ENCODE results near the gene PRSS12.

PRSS12 gene

DNA sequence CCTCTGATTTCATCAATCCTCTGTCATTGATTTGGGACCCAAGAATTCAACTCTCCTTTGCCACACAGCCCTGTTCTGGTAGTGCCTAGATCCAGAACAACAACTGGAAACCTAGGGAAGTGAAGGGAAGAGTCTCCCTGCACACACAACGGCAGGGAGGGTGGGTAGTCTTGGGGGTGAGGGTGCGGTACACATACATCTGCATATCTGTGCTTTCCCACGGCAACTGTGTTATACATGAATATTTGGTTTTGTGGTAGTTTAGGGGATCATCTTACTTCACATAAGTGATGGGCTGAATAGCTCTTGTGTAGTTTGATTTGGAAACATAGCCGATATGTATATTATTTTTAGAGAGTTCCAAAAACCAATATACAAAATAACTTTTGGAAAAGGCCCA is 3.3 kb upstream of the PRSS12 start:
- DNase-seq (ENCODE audit: low read depth), result no peak

DNA sequence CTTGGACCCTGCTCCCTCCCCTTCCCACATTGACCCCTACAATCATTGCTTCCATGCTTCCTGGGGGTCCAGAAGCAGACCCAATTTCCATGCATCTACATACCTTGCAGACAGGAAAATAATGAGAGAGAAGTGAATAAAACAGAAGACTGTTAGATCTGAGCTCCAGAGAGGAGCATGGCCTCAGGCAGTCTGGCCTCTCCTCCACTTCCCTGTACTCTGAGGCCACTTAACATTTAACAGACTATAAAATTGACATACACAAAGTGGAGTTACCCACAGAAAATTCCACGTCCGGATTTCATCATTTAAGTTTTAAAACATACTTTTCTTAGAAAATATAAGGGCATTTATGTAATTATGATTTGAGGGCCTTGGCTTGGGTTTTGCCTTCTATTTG is 2.1 kb upstream of the PRSS12 start:
- no peak for DNase-seq (ENCODE audit: low read depth)

DNA sequence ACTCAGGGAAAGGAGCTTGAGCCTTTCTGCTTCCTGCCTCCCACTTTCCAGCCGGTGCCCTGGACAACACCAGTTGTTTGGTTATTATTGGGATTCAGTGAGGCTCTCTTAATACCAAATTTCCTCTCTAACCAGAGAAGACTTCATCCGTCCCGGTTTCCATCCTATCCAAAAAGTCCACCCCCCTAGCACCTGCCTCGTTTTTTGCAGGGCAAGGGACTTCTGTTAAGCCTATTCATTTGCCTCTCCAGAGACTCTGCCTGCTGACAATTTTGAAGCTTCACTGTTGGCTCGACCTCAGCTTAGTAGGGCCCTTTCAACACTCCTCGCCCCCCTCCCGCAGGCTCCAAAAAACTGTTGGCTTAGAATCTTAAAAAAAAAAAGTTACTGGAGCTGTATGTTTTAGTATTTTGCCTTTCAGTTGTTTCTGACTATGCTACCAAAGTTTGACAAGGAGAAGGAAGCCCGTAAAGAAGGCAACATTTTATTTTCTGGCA is 779 bp upstream of the PRSS12 start:
- DNase-seq (ENCODE audit: low read depth), result no peak

DNA sequence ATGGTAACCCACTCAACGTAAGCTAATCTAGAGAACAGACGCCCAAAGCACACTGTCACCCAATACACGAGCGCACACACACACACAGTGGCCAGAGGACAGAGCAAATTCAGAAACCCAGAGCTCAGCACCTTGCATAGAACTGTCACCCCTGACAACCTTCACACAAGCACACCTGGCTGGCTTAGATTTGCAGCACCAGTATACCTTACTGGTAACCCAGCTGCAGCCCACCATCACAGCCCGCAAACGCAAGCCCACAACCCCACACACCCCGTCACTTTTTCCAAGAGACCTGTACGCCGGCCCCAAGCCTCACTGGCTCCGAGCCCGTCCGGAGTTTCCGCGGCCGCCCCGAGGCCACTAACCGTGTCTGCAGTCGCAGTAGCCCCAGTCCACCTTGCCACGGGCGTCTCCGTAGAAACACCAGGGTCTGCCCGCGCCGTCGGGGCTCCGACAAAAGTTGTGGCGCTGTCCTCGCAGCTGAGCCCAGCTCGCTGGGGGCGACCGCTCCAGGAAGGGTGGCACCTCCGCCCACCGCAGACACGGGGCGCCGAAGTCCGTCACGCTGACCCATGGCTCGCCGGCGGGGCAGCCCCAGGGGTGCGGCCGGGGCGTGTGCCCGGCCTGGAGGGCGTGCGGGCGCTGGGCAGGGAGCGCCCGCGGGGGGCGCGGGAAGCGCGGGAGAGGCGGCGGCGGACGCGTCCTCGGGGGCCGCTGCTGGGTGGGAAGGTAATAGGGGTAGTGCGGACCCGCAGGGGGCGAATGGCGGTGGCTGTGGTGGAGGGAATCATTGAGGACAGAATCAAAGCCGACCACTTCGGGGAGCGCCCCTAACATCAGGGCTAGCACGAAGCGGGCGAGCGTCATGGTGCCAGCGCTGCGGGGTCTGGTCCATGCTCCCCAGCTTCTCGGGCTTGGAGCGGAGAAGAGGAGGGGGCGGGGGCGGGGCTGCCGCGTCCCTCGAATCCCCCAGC is 664 bp downstream of the PRSS12 start:
- DNase-seq (ENCODE audit: low read depth), result no peak

DNA sequence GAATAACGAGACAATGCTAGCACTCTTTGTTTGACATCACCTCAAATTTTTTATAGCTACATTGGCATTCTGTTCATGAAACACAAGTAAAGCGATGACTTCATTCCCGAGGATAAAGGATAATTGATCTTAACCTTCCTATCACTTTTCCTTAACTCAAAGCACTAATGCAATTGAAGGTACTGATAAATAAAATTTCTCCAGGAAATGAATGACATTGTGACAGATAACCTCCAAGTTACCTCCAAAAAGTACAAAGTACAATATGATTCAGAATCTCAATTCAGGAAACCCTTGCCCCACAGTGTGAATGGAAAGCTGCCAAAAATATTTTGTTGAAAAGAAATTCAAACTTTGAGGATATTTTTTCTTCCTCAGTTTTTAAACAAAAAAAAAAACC is 1.8 kb downstream of the PRSS12 start:
- DNase-seq (ENCODE audit: low read depth), result no peak

DNA sequence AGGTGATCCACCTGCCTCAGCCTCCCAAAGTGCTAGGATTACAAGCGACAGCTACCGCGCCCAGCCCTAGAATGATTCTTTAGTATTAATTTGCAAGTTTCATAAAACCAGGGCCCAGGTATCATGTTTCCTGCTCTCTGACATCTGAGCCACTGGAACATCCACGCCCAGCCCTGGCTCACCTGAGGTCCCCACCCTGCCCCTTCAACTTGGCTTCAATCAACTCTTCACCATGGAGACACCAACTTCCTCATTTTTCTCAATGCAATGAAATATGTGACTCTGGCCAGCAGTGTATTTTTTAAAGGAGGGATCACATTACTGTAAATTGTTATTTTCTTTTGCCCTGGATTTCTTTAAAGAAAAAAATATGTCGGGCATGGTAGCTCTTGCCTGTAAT is 3.9 kb downstream of the PRSS12 start:
- DNase-seq (ENCODE audit: low read depth), result no peak

DNA sequence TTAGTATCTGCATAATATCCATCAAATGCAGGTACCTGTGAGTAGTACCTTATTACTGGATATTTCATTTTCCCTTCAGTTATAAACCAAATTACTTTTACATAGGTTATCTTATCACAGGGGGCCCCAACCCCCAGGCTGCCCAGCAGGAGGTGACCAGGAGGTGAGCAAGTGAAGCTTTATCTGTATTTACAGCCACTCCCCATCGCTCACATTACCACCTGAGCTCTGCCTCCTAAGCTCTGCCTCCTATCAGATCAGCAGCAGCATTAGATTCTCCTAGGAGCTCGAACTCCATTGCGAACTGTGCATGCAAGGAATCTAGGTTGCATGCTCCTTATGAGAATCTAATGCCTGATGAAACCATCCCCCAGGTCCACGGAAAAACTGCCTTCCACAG is 6.3 kb downstream of the PRSS12 start:
- no peak for DNase-seq (ENCODE audit: low read depth)

DNA sequence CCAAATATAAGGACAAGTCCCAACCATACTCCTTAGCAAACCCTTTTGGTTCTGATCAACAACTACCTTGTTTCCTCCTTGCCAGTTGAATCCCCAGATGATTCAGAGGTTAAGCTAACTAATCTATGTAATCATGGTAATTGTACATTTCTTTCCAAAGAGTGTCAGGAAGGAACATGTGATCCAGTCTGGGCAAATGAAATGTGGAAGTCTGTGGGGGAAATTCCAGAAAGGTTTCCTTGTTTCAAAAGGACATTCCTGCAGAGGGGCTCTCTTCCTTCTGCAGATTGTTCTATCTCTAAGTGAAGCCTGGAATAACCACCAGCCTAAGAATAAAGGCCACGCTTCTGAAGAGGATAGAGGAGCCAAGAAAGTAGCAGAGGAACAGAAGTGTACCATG is 7.0 kb downstream of the PRSS12 start:
- no peak for DNase-seq (ENCODE audit: low read depth)

DNA sequence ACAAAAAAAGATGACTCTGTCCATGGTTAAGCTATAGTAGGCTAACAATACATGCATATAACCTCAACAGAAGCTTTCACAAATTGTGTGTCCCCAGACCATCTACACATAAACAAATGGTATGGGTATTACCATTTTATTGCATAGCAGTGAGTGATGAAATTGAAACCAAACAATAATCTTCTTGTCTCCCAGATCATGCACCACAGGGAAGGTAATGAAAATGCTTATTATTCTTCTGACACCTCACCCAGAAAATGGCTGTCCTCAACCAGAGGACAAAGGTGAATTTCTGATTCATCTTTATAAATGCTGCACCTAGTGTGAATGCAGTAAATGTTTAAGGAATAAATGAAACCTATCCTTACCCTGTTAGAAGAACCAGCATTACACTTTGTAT is 8.0 kb downstream of the PRSS12 start:
- DNase-seq (ENCODE audit: low read depth), result no peak

DNA sequence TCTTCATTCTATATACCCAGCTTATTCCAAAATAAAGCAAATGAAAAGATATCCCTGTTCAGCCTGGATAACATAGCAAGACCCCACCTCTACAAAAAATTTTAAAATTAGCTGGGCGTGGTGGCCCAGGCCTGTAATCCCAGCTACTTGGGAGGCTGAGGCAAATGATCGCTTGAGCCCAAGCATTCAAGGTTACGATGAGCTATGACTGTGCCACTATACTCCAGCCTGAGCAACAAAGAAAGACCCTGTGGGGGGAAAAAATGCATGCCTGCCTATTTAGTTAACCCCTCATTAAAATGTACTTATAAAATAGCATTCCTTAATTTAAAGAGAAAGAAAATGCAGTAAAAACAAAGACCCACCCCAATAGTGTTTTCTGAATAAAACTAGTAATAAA is 9.3 kb downstream of the PRSS12 start:
- DNase-seq (ENCODE audit: low read depth), result no peak

DNA sequence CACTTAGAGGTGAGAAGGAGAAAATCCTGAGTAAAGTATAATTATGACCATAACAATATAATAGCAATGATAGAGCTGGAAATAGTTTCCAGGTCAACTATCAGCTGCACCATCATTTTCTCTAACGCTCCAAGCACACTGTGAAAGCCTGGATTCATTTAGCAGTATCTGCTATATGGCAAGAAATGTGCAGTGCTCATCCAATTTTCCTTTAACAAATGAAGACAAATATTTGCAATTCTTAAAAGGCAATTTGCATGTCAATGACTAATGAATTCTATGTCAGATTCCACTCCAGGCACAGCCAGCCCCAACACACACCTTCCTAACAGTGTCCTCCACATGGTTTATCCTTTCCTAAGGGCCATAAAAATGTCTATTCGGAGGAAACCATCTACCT is 12.7 kb downstream of the PRSS12 start:
- DNase-seq (ENCODE audit: low read depth), result no peak

DNA sequence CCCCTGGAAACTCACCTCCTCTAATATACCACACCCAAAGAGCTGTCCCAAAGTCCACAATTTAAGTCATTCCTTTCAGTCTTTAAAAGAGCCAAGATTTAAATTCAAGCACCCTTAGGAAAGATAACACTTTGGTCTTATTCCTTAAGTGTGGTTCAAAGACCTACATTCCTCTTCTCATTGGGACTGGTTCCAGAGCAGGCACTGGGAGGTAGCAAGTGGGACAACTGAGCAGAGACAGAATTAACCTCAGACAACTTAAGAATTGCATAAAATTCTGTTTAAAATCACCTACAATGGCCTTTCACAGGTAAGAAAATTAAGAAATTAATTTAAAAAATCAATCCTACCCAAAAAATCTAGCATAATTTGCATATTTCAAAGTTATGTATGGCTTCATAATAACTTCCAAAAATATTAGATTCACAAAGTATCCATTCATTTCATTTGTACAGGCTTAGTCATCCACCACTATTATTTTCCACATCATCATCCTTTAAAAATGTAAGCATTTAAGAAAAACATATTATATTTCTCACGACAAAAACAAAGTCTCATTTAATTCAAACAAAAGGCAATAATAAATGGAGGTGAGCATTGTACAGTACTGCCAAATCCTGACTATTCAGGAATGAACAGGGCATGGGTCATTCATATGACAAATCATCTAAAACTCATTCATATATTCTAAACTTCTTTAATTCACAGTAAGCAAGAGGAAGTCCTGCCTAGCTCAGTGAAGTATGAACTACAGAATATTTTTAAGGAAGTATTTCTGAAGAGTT is 13.6 kb downstream of the PRSS12 start:
- DNase-seq (ENCODE audit: low read depth), result peak; percentile 38

DNA sequence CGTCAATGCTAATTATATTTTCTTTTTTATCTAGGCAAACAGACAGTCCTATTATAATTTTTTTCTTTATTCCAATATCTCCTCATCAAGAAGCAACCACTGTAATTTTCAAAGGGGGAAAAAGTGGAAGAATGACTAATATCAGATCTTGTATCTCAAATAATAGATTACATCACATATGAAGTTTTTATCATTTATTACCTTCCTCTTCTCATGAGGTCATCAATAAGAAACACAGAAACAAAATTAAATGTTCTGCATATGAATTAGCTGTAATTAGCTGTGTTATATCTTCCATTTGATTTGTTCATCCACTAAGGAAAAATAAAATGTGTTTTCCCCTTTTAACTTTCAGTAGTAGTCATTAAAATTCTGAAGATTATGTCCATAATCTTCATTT is 14.3 kb downstream of the PRSS12 start:
- DNase-seq (ENCODE audit: low read depth), result no peak

DNA sequence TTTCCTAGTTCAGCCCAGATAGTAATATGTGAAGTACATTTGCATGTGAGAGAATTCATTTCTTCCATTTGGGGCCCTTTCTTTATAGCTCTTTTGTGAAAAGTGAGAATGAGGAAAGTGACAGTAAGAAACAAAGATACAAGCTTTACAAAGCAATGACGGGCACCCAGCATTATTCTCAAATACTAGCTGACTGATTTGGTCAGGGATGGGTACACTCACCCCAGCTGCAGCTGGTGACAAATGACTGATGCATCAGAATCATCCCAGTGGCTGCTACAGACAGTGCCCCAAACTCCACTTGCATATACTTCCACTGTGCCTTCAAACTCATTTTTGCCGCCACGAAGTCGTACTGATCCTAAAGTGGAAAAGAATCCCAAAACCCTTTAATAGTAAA is 14.8 kb downstream of the PRSS12 start:
- DNase-seq (ENCODE audit: low read depth), result peak; percentile 15

DNA sequence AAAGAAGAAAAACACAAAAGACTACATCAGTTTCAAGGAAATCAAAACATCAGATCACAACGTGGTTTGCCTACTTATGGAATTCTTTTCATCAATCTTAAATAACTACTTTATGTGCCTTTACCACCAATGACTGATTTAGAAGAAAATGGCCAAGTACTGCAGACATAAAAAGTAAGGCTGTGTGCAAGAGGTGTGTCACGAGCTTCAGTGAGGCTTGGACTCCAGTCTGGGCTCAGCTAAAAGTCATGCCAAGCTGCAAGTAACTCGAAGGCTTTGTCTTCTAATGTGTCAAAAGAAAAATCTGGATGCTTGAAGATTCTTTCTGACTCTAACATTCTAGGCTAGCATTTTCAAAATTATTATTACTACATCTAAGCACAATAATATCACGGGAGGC is 17.0 kb downstream of the PRSS12 start:
- DNase-seq (ENCODE audit: low read depth), result no peak

DNA sequence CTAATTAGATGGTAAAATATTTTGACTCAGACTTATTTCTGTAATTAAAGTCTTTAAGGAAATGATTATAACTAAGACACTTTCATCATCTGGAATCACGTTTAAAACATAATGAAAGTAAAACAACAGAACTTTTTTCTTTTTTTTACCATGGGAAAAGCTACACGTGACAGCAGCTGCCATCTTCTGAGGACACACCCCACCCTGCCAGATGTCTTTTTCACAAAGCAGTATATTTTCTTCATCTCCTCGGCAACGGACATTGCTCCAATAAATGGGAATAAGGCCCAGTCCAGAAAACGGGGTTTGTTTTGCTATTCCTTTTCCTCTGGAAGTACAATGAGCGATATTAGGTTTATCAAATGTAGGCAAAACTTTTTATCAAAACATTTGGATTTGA is 17.5 kb downstream of the PRSS12 start:
- DNase-seq (ENCODE audit: low read depth), result no peak

DNA sequence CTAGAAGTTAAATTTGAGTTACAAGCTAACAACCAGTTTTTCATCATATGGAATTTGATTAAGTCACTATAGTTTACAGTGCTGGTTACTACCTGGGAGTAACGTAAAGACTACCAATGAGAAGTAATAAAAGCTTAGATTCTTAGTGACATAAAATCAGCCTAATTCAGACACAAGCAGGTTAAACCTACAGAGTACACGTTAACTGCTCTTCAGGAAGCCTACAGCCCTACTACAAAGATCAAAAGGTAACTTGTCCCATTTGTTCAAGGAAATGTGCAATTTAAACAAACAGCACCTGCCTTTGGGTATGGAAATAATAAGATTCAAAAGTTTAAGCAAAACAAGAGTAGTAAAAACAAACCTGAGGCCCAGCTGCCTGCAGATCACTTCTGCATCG is 21.5 kb downstream of the PRSS12 start:
- DNase-seq (ENCODE audit: low read depth), result no peak

DNA sequence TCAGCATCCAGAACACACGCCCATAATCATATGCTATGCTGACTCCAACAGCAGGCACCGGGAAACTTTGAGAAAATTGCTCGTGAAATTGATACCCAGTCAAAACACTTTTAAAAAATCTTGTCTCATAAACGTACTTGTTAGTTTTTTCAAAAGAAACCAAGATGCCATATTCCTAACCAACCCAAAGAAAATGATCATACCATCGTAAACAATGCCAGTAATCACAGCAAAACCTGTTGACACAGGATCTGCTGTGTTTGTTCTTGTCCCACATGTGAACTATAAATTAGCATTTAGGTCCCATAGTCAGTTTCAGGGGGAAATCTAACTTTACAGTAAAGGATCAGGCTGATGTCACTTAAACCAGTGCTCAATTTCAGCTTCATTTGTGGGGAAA is 23.0 kb downstream of the PRSS12 start:
- no peak for DNase-seq (ENCODE audit: low read depth)

DNA sequence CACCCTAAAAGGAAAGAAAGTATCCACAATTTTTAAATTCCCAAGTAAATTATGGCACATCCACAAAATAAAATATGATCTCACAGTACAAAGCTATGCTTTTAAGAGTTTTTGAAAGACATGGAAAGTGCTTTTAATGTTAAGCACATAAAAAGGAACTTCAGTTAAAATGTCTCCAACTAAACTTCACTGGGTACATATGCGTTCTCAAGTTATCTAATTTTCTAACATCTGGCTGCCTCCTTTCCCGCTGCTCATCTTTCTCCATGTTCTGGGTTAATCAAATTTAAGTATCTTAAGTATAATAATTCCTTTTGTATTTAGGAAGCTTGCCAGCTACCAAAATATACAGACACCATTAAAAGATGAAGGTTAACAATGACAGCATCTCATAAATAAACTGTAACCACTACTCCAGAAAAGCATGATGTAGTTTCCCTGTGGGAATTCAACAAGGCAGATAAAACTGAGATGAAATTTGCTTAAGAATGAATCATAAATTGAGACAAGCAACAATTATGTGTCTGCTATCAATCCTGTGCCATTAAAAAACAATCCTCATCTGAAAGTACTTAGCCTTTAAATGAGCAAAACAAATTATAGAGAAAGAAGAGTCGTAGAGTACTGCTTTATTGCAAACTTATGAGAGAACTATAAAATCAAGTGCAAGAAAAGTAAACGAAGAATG is 25.1 kb downstream of the PRSS12 start:
- DNase-seq (ENCODE audit: low read depth), result no peak

DNA sequence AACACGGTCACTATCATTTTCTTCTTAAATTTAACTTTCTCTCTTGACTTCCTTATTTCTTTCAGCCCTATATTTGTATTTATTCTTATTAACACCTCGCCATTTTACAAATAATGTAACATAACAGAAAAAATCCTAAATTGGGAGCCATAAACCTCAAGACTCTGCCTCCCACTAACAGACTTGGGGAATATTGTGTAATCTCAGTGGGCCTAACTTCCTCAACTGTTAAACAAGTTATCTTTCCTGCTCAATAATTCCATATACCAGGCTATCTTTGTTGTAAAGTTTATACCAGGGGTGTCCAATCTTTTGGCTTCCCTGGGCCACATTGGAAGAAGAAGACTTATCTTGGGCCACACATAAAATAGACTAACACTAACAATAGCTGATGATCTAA is 26.2 kb downstream of the PRSS12 start:
- DNase-seq (ENCODE audit: low read depth), result no peak

DNA sequence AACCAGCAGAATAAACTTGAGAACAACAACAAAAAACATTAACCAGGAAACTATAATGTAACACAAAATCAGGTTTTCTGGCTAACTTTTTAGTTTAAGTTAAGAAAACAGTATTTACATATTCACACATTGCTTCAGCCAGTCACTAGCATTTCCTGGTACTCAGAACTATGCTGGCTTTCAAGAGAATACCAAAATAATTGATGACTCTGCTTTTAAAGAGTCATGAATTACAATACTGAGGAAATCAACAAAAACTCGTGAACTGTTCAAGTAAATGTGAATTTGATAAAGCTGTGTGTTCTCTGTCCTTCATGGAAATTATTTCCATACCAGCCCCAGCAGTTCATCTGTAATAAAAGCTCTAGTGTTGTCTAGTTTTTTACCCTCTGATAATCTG is 27.4 kb downstream of the PRSS12 start:
- DNase-seq (ENCODE audit: low read depth), result no peak

DNA sequence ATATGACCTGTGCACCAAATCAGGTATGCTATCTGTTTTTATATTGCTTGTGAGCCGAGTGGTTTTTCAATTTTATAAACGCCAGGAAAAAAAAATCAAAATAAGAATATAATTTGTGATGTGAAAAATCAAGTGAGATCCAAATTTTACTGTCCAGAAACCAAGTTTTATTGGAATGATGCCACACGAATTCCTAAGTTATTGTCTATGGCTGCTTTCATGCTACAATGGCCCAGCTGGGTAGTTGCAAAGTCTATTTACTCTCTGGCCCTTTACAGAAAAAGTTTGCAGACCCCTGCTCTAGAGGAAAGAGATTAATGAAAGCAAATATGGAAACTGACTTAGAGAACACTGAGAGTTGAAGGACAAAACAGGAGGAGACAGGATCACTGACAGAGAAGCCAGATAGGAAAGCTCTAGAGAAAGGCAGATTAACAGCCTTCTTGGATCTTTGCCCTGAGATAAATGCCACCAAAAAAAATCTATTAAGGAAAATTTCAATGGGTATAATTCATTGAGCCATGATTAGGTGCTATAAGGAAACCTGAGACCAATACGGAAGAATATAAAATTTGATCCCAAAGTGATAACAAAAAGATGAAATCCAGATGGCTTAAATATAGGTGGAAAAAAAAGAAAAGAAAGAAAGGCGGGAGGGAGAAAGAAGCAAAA is 29.8 kb downstream of the PRSS12 start:
- DNase-seq (ENCODE audit: low read depth), result no peak

Measured in HS-27A (cell line).